HG03159 (cell line): ENCODE measurements around the gene TMED8.

Experiments used
- ATAC-seq: cut with Tn5 transposase; IDR thresholded peaks from one replicate; pipeline ENCODE4 v1.9.1; 2021; ENCODE audit warnings: mild to moderate bottlenecking, moderate library complexity; ENCODE audit not compliant: unreplicated experiment

The TMED8 gene

GRCh38 chr14:77302926-77303325 lies 74.0 kb downstream of the TMED8 start:
- no peak for ATAC-seq

- no peak for ATAC-seq
These were observed 75.8 kb downstream of the TMED8 start for GRCh38 chr14:77301103-77301502.

GRCh38 chr14:77299771-77300170 lies 77.1 kb downstream of the TMED8 start:
- ATAC-seq = no peak

GRCh38 chr14:77296906-77297305 lies 80.0 kb downstream of the TMED8 start:
- ATAC-seq = no peak

- no peak for ATAC-seq
These were observed 80.7 kb downstream of the TMED8 start for GRCh38 chr14:77296155-77296554.

GRCh38 chr14:77290705-77291104 lies 86.2 kb downstream of the TMED8 start:
- ATAC-seq = no peak

GRCh38 chr14:77286576-77286975 lies 90.3 kb downstream of the TMED8 start:
- no peak for ATAC-seq
